Epidermal melanocyte (primary cell): ENCODE results near the gene HOXA4.

Experiments used
- DNase-seq: peaks from one replicate; pipeline ENCODE4 v3.0.0; 2011; ENCODE audit warnings: low spot score; ENCODE audit not compliant: insufficient read length

The HOXA4 gene

GRCh38 chr7:27169658-27170425 is 39.3 kb upstream of the HOXA4 start:
- DNase-seq: no peak

- no peak for DNase-seq
Observed at GRCh38 chr7:27168265-27168947, 37.8 kb upstream of the HOXA4 start.

- DNase-seq: no peak
Observed at GRCh38 chr7:27167916-27168264, 37.3 kb upstream of the HOXA4 start.

GRCh38 chr7:27166531-27167505 is 36.3 kb upstream of the HOXA4 start:
- no peak for DNase-seq

- no peak for DNase-seq
Observed at GRCh38 chr7:27165996-27166530, 35.5 kb upstream of the HOXA4 start.

GRCh38 chr7:27165089-27165995 is 34.8 kb upstream of the HOXA4 start, which contains the start of gene HOXA9:
HOXA9 (minus strand) TSS chr7:27165537; CDS start chr7:27165457, 80 bp downstream.
- DNase-seq: no peak

- no peak for DNase-seq
Observed at GRCh38 chr7:27164367-27165088, 34.0 kb upstream of the HOXA4 start.

- no peak for DNase-seq
Observed at GRCh38 chr7:27164045-27164366, 33.4 kb upstream of the HOXA4 start.

GRCh38 chr7:27163288-27164044 is 32.9 kb upstream of the HOXA4 start:
- no peak for DNase-seq

GRCh38 chr7:27162561-27163287 is 32.2 kb upstream of the HOXA4 start:
- DNase-seq: no peak

- no peak for DNase-seq
Observed at GRCh38 chr7:27161721-27162560, 31.4 kb upstream of the HOXA4 start.

- DNase-seq: no peak
Observed at GRCh38 chr7:27161214-27161720, 30.7 kb upstream of the HOXA4 start.

GRCh38 chr7:27160546-27161213 is 30.1 kb upstream of the HOXA4 start:
- peak; percentile 89 for DNase-seq

GRCh38 chr7:27160145-27160545 is 29.6 kb upstream of the HOXA4 start:
- no peak for DNase-seq

- DNase-seq: no peak
Observed at GRCh38 chr7:27159266-27160144, 28.9 kb upstream of the HOXA4 start.
